ENCODE data around the gene KRT7.
"Not testable (repeated sequence)": the region's sequence is repeated elsewhere in the genome, so short reads cannot be mapped to it uniquely, and the experiment has no call there.

Gene KRT7

DNA sequence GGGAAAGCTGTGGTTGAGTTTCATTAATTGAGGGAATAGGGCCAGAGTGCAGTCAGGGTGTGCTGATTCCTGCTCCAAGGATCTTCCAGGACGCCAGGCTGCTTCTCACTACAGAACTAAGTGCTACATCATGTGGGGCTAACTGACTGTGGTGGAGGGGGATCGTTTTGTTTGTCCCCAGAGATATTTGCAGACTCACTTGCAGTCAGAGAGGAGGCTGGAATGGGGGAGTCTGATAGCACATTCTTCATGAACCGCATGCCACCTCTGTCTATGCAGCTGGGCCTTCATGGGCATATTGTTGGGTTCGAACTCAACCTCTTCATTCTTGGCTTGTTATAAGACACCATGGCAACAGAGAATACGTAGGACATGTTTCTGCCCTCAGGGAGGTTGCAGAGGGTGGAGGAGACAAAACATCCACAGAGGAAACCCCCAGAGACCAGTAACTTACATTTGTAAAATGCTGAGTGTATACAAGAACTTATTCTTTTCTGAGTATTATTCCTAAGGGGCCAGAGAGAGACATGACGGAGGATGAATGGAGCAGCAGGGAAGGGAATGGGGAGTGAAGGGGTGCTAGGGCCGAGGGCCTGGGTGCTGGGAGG lies 13.0 kb downstream of the KRT7 start:
- DNase-seq, result no peak

- DNase-seq, result no peak
Observed at GRCh38 chr12:52246720-52247621, 13.9 kb downstream of the KRT7 start.

DNA sequence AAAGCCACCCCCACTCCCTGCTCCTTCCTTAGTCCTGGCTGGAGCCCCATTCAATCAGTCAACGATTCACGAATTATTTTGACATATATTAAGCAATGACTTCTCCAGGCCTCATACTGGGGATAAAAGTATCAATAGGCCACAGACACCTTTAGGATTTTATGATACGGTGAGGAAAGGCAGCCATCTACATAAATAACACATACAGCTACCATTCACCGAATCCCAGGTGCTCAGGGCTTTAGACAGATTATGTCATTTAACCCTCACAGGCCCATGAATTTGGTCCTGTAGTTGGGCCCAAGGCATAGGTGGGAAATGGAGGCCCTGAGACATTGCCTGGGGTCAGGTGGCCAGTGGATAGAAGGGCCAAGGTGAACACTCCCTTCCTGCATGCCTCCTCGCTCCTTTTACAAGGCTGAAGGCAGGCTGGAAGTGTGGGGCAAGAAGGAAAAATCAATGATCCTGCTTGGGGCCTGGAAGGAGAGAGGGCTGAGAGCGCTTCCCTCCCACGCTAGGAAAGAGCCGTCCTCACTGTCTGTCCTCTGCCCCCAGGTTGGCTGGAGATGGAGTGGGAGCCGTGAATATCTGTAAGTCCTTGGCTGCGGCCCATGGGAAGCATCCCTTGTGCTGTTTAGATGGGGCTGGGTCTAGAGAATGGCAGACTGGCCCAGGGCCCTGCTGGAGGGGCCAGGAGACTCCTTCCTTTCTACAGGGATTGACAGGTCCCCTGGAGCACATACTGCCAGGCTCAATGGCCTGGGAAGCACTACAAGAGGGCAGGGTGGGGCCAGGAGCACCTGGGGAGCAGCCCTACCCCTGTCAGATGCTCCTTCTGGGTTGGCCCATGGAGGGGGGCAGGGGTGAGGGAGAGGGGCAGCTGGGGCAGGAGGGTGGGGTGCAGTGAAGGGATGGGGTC lies 14.8 kb downstream of the KRT7 start:
- no peak for DNase-seq

GRCh38 chr12:52248541-52249461 lies 15.8 kb downstream of the KRT7 start:
- no peak for DNase-seq

DNA sequence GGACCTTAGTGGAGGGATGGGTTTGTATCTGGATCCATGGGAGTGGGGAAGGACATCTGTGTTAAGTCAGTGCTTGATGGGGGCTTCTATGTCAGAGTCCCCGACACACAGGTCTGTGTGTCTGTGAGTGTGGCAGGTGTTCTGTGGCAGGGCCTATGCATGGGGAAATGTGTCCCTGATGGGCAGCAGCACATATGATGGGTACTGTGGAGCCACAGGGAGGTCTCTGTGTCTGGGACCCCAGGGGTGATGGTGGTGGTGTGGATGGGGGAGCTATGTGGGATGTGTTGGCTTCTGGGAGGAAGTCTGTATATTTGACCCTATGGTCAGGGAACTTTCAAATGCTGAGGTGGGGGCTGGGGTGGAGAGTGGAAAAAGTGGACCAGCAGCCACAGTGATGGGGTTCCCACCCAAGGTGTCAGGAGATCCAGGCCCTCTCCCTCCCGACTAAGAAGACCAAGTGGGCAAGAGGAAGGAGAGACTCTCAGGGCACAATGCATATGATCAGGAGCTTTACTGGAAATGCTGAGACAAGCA lies 16.5 kb downstream of the KRT7 start:
- no peak for DNase-seq

DNA sequence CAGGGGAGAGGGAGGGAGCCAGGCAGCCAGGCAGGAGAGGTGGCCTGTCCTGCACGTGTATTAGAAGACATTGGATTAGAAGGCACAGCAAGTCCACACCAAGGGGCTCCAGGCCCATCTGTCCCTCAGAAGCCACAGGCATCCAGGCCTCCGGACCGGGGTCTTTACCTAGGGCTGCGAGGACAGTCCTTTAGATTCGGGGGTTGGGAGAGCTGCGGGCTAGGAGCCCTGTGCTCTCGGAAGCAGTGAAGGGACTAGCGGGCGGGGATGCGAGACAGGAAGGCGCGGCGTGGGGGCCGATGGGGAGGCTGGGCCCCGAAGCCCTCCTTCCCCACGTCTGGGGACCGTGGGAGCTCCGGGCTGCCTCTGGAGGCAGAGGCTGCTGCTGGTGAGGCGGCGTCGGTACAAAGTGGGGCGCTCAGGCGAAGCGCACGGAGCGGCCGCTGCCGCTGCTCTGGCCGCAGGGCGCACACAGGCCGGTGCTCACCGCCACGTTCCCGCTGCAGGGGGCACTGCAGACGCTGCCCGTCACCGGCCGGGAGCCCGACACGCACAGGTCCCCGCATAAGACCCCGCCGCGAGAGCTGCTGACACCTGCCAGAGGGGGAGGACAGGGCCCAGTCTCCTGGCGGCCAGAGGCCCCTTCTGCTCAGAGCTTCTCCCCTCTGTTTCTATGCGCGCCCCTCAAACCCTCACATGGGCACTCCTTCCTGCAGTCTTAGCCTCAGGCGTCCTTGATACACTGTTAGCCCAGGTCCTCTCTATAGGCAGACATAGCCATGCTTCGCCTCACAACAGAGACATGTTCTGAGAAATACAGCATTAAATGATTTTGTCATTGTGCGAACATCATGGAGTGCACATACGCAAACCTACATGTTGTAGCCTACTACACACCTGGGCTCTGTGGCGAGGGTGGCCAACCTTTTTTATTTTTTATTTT lies 17.3 kb downstream of the KRT7 start:
- DNase-seq, result no peak

DNA sequence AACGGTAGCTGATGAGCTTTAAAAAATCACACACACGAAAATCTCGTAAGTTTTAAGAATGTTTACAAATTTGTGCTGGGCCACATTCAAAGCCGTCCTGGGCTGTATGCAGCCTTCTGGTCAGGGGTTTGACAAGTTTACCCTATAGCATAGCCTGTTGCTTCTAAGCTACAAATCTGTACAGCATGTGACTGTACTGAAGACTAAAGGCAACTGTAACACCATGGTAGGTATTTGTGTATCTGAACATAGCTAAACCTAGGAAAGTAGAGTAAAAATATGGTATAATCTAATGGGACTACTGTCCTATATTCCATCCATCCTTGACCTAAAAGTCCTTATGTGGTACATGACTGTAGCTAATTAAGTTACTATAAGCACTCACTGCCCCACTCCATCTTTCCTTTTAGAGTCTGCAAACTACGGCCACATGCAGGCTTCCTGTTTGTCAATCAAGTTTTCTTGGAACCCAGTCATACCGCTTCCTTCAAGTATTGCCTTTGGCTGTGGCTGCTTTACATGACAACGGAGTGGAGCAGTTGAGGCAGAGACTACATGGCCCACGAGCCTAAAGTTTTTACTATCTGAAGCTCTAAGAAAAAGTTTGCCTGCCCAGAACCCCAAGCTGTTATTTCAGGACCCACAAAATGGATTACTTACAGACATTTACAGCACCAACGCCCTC lies 18.5 kb downstream of the KRT7 start:
- no peak for DNase-seq

DNA sequence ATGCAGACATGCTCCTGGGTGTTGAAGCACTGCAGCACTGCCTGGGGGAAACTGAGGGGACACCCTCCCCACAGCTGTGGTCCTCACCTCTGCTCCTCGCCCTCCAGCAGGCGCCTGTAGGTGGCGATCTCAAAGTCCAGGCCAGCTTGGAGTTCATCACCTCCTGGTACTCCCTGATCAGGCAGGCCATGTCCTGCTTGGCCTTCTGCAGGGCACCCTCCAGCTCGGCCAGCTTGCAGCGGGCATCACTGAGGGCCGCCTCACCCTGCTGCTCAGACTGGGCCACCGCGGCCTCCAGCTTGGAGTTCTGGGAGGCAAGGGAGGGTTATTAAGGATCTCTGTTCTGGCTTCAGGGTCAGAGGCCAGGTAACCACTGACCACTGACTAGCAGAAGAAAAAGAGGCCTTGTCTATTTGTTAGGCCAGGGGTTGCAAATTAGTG lies 19.2 kb downstream of the KRT7 start:
- DNase-seq, result not testable (repeated sequence)

DNA sequence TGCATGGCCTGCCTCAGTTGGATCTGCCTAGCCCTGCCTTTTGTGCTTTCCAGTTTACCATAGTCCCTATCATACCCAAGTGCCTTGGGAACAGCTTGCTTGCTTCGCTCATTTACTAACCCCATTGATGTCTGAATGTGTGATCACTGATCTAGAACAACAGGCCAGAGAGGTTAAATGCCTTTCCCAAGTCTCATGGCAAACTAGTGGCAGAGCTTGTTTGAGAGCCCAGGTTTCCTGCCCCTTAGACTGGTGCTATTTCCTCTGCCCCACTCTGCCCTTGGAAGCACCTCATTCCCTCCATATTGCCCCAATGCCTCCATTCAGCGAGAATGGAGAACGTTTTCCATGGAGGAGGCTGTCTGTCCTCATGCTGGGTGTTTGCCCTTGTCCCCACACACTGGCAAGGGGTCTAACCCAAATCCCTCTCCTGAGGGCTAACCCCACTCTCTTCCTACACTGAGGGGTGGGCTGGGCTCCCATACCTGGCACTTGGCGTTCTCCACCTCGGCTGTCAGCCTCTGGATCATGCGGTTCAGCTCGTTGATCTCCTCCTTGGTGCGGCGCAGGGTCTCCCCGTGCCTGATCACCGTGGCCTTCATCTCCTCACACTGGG lies 19.8 kb downstream of the KRT7 start:
- DNase-seq, result no peak

GRCh38 chr12:52253391-52254179 lies 20.5 kb downstream of the KRT7 start:
- no peak for DNase-seq

GRCh38 chr12:52254180-52254964 lies 21.3 kb downstream of the KRT7 start:
- DNase-seq, result no peak

GRCh38 chr12:52254965-52255751 lies 22.1 kb downstream of the KRT7 start:
- DNase-seq, result no peak

DNA sequence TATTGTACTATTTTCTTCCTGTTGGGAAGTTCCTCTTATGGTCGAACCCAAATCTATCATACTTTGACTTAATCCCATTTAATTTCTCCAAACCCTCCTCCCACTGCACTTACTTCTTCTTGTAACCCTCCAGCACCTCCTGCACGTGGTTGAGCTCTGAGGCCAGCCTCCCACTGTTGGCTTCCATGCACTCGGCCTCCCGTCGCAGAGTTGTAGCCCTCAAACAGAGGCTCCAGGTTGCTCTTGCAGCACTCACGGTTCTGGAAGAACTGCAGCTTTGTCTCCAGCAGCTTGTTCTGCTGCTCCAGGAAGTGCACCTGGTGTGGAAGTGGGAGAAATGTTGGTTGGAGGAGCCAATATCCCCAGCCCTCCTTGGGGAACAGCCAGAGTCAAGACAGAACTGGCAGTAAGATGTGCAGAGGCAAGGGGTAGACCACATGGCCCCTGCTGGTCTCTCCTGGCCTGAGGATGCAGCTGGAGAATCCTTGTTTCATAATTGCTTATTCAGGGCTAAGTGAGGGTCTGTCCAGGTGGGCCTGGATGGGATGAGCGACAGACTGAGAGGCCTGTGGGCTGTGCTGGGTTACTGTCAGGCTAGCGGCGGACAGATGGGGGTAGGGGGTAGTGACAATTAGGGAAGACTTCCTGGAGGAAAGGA lies 23.0 kb downstream of the KRT7 start:
- DNase-seq, result no peak

GRCh38 chr12:52256584-52256935 lies 23.5 kb downstream of the KRT7 start:
- no peak for DNase-seq

- DNase-seq, result no peak
Observed at GRCh38 chr12:52257074-52257551, 24.1 kb downstream of the KRT7 start.

GRCh38 chr12:52257922-52258321 lies 24.9 kb downstream of the KRT7 start:
- DNase-seq, result not testable (repeated sequence)

Measured in DMS79 (cell line).